DMS114 treated with DMSO at 0.1 percent for 48 hours (cell line): ENCODE results near the gene NFIC.
"Not testable (repeated sequence)": the region's sequence is repeated elsewhere in the genome, so short reads cannot be mapped to it uniquely, and the experiment has no call there.

Source experiments
- DNase-seq: peaks from one replicate; lab custom pipeline; 2025; ENCODE audit not compliant: unreplicated experiment; lab: John Stamatoyannopoulos, UW

Gene NFIC

DNA sequence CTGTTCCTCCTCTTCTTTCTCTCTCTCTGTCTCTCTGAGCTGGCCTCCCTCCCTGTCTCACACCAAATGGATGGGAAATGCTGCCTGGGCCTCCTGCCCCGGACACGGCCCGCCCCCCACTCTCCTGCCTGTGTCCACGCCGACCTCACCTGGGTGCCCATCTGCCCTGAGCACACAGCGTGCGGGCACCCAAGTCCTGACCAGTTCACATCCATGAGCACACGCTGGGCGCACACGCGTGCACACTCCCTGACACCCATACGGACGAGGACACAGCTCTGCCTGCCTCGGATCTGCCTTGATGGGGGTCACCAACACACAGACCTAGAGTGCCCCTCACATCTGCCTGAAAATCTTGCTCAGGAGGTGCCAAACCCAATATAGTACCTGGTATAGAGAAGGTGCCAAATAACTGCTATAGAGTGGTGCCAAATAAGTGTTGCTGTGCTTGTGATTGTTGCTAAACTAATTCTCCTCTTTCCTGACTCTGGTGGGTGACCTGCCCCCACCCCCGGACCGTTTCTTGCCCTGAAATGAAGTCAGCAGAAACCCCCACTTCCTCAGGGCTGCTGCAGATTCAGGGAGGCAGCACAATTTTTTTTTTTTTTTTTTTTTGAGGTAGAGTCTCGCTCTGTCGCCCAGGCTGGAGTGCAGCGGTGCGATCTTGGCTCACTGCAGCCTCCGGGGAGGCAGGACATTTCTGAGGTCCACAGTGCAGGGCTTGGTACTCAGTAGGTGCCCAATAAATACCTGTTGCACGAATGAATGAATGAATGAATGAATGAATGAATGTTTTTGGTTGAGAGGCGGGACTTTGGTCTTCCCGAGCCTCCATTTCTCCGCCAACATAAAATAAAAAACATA lies 4.6 kb downstream of the NFIC start:
- DNase-seq: no peak

DNA sequence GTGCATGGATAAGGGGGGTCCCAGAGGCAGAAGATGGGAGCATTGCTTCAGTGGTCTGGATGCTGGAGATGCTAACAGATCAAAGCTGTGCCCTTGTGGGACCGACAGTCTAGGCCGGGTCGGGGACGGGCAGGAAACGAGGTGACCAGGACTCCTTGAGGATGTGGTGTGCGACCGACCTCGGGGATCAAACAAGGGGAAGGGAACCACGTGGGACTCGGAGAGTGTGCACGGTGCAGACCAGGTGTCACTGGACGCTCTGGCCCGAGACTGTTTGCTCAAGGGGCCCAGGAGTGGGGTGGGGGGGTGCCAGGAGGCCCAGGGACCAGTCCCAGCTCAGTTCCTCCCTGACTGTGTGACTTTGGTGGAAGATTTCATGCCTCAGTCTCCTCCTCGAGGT lies 6.0 kb downstream of the NFIC start:
- no peak for DNase-seq

- no peak for DNase-seq
These were observed 7.6 kb downstream of the NFIC start for GRCh38 chr19:3373971-3374368.

DNA sequence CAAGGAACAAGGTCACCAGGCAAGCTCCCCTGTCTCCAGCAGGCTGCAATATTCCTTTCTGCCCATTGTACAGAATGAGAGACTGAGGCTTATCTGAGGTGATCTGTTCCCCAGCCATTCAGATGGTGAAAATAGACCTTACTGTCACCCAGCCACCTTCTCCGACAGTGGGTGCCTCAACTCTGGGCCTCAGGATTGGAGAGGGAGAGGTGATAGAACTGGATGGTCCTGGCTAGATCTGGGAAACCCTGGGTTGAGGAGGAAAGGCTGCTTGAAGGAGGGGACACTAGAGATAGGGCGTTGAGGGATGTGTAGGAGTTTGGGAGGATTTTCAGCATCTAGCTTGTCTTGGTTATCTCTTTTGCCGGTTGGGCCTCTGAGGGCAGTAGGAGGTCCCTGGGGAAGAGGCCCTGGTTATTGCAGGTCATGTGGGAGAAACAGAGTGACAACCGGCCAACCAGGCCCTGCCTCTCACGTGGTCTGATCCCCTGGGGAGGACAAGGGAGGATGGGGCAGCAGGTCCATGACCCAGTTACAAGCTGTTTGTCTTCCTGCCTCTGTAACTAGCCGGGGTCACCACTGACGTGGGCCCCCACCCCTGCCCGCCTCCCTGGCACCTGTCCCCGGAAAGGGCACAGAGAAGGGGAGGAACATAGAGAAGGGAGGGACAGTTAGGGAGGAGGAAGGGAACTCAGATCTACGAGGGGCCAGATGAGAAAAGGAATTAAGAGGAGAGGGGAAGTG lies 8.2 kb downstream of the NFIC start:
- no peak for DNase-seq

DNA sequence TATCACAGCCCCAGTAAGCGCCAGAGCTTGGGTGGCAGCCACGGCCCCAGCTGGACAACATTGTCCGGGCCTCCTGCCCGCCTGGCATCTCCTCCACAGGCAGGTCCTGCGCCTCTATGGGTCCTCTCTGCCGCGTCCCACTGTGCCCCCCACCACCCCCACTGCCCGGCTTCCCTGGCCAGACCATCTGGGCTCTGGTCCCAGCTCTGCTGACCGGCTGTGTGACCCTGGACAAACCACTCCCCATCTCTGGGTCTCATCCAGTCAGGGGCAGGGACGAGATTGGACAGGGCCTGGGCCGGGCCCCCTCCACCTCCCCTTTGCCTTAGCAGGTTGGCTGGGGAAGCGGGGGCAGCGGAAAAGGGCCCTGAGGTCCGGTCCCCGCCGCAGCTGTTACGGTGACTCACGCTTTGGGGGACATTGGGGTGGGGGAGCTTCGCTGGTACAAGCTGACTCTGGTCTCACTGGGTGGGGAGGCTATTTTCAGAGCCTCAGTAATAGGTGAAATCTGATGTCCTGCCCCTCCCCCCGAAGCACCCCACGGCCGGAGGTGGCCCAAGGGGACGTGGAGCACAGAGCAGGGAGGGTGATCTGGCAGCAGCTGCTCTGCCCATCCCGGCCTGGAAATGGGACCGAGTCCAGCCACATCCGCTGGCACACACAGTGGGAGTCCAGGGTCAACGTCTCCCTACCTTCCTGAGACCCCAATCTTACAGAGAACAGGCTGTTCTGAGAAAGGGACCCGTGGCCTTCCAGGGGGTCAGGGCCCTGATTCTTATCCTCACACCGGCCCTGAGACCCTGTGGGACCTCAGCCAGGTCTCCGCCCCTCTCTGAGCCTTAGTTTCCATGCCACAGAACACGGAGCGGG lies 9.1 kb downstream of the NFIC start:
- DNase-seq: no peak

GRCh38 chr19:3376091-3376455 lies 9.7 kb downstream of the NFIC start:
- DNase-seq: not testable (repeated sequence)

- no peak for DNase-seq
These were observed 12.2 kb downstream of the NFIC start for GRCh38 chr19:3378352-3379150.

DNA sequence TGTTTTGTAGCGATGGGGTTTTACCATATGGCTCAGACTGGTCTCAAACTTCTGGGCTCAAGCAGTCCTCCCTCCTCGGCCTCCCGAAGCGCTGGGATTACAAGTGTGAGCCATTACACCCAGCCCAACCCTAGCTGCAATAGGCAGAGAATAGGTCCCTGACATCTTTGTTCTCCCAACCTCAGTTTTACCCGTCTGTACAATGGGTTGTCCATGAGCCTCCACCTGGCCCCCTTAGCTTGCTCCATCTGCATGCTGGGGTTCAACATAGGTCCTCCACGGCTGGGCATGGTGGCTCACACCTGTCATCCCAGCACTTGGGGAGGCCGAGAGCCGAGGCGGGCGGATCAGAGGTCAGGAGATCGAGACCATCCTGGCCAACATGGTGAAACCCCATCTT lies 14.4 kb downstream of the NFIC start:
- DNase-seq: no peak

- DNase-seq: no peak
These were observed 15.5 kb downstream of the NFIC start for GRCh38 chr19:3381701-3382372.

DNA sequence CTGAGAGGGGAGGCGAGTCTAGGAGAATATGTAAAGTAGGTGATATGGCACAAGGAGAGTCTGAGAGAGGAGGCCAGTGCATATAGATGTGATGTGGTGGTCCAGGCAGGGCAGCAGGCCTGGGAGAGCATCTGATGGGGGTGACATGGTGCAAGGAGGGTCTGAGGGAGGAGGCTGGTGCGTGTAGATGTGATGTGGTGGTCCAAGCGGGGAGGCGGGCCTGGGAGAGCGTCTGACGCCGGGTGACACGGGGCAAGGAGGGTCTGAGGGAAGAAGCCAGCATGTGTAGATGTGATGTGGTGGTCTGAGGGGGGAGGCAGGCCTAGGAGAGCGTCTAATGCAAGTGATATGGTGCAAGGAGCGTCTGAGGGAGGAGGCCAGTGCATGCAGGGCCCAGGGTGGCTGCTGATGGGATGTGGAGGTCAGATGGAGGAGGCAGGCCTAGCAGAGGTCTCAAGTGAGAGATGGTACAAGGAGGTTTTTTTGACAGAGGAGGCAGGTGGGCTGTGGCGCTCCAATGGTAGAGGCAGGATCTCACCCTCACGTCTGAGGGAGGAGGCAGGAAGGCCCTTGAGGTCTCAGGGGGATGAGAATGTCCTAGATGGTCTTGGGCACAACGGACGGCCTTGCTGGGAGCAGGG lies 16.2 kb downstream of the NFIC start:
- DNase-seq: no peak

DNA sequence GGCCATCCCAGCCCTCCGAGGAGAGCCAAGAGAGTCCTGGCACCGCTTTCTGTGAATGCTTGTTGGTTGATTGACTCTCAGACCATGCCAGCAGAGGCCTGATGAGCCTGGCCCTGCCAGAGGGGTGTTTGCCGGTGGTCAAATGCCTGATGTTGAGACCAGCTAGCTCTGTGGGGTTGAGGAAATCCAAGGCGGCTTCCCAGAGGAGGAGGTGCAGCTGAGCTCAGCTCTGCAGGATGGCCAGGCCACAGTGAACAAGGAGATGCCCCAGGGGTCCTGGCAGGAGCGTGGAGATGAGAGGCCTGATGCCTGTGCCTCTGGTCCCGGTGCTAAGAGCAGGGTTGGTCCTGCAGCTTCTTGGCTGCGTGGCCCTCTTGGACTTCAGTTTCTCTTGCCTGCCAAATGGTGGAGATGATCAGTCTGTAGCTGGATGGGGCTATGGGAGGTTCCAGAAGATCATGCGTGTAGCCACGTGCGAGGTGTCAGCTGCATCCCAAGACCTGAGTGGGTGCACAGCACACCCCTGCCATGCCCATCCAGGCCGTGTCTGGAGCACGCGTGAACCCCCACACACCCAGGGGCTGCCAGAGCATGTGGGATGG lies 16.8 kb downstream of the NFIC start:
- DNase-seq: no peak

- DNase-seq: no peak
These were observed 20.3 kb downstream of the NFIC start for GRCh38 chr19:3386447-3387234.

GRCh38 chr19:3387645-3388589 lies 21.5 kb downstream of the NFIC start:
- DNase-seq: no peak

GRCh38 chr19:3389446-3389778 lies 23.0 kb downstream of the NFIC start:
- no peak for DNase-seq

DNA sequence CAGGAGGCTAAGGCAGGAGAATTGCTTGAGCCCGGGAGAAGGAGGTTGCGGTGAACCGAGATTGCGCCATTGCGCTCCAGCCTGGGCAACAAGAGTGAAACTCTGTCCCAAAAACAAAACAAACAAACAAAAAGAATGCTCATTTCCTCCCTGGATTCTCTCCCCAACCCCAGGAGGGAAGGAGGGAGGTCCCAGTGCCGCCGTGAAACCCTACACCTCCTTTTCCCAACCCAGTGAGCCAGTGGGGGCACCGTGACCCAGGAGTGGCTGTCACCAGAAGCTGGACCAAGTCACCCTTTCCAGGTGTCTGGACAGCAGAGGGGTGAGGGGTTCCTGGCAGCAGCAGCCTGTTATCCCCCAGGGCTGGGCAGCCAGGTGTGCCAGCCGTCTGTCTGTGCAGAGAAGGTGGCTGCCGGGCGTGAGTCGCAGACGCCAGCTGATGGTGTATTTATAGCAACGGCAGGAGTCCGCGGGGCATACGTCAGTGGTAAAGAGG lies 23.5 kb downstream of the NFIC start:
- DNase-seq: no peak

- DNase-seq: not testable (repeated sequence)
These were observed 25.5 kb downstream of the NFIC start for GRCh38 chr19:3391911-3392310.

GRCh38 chr19:3392480-3392879 lies 26.1 kb downstream of the NFIC start:
- DNase-seq: no peak
